GM10248 (cell line): ENCODE data around the gene PTPRN2.

Experiments used
- CTCF ChIA-PET: fragments of 300-600 bp; sonication (Branson Sonifier 250); formaldehyde crosslinking; extraction: SDS; loops from one replicate; lab custom pipeline; 2021; ENCODE audit warnings: antibody characterized with exemption; lab: Yijun Ruan, JAX
- POLR2A ChIA-PET: fragments of 350-650 bp; sonication (Branson Sonifier 250); formaldehyde crosslinking; extraction: SDS; loops from one replicate; lab custom pipeline; 2020; ENCODE audit warnings: antibody characterized with exemption; lab: Yijun Ruan, JAX
- DNase-seq: peaks from one replicate; pipeline ENCODE4 v3.0.0; 2012; ENCODE audit errors: extremely low spot score
- CTCF ChIP-seq: IDR thresholded peaks from 2 replicates; pipeline ENCODE4 v1.5.1; 2012; ENCODE audit warnings: mild to moderate bottlenecking, low read depth; ENCODE audit errors: extremely low read depth, missing control alignments, control extremely low read depth

The PTPRN2 gene

DNA sequence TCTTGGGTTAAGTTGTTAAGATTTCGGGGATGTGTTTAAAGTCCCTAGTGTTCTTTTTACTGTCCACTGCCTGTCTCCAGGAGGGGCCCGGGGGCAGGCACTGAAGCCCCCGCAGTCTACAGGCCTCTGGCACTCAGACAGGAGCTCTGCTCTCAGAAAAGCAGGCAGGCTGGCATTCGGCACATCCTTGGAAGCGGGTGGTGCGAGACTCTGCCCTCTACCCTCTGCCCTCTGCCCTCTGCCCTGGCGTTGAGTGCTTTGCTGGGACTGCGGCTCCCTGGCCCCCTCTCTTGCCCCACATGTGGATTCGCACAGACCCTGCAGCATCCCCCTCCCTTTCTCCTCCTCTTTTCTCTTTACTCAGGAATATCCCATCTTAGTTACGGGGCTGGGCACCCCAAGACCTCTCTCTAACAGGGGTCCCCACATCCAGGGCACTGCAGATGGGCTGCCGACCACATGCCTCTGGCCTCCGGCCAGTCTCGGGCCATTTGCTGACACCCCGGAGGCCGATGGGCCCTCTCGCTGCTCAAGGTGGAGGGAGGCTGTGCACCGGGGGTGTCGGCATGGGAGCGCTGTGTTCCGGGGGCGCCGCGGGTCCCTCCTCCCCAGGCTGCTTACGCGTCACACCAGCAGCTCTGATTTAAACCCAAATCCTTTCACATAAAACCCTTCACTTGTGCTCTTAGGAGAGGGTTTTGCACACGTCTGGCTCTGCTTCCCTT, 770.9 kb downstream of the PTPRN2 start:
- ChIA-PET POLR2A (no interaction called here), CTCF (no interaction called here)
- DNase-seq: no peak
- no peak for TF ChIP-seq CTCF

DNA sequence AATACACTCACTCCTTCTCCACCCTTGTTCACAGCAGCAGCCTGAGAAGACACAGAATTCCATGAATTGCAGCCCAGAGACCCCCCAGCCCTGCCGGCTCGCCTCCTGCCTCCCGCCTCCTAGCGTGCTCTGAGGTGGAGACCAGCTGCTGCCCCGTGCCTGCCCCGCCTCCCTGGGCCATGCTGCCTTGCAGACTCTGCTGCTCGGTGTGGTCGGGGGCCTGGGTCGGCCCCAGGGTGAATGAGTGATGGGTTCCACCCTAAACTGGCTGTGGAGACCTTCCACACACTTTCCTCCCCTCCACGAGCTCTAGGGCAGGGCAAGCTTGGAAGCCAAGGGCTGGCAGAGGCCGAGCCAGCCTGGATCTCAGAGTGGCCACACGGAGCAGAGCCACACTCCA, 771.5 kb downstream of the PTPRN2 start:
- no peak for TF ChIP-seq CTCF
- DNase-seq: no peak
- ChIA-PET CTCF (no interaction called here), POLR2A (no interaction called here)

DNA sequence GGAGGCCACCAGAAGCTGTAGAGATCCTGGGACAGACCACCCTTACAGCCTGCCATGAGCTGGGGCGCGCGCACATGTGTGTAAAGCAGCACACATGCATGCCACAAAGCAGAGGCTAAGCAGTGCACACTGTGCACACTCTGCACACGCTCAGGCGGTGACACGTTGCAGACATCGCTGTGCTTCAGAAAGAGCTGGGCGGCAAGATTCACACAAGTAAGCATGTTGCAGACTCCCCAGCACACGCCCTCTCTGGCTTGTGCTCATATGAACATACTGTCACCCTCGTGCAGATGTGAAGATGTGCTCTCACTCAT, 772.0 kb downstream of the PTPRN2 start:
- ChIA-PET POLR2A (no interaction called here), CTCF (no interaction called here)
- no peak for DNase-seq
- no peak for TF ChIP-seq CTCF

DNA sequence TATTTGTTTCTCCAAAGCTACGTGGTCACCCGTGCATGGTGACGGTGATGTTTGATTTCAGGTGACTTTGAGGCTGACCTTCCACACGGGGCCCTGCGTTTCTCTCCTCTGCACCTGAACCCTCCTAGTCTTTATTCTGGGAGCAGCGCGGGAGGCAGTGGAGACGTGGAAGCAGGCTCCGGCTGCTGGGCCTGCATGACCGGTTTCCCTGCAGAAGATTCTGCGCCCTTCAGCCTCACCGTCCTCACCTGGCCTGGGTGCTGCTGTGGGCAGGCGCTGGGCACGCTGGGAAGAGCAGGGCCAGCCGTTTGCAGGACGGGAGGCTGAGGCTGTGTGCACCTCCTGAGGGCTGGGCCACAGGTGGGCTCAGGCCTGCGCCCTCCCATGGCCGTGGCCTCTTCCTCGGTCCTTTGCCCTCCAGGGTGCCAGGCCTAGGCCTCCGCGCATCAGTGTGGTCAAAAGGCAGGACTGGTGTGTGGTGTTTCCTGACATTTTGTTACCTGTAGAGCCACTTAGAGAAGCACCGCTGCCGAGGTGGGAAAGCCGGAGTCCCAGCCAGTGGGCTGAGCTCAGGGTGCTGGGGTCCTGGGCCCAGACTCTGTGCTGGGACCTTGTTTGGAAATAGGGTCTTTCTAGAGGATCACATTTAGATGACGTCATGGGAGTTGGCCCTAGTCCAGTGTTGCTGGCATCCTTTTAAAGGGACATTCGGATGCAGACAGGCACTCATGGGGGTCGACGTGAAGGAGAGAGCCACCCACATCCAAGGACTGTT, 772.5 kb downstream of the PTPRN2 start:
- ChIA-PET CTCF (no interaction called here), POLR2A (no interaction called here)
- no peak for DNase-seq
- no peak for TF ChIP-seq CTCF

- no peak for TF ChIP-seq CTCF
- POLR2A ChIA-PET: no interaction called here
- DNase-seq: no peak
- CTCF ChIA-PET: no interaction called here
Observed at GRCh38 chr7:157813741-157814661, 773.6 kb downstream of the PTPRN2 start.

DNA sequence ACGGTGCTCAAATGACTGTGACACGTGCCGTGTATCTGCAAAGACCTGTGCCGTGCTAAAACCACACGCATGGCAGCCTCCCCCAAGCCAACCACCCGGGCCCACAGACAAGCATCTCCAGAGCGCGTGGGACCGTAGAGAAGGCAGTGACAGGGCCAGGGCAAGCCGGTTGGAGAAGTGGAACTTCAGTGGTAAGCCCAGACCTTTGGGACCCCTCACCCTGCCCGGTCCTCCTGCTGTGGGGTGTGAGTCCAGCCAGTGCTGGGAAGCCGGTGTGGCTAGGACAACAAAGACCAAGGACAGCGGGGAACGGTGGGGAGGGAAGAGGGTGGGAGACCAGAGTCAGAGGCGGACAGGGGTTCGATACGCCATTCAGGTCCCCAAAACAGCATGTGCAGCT, 774.6 kb downstream of the PTPRN2 start:
- TF ChIP-seq CTCF: no peak
- ChIA-PET CTCF (no interaction called here), POLR2A (no interaction called here)
- DNase-seq: no peak
